GM19238 (cell line): ENCODE results near the gene PRTN3.
"Not testable (repeated sequence)": the region's sequence is repeated elsewhere in the genome, so short reads cannot be mapped to it uniquely, and the experiment has no call there.

Experiments
- DNase-seq: peaks from one replicate; pipeline ENCODE4 v3.0.0; 2011; ENCODE audit warnings: low spot score; ENCODE audit not compliant: insufficient read length

The PRTN3 gene

DNA sequence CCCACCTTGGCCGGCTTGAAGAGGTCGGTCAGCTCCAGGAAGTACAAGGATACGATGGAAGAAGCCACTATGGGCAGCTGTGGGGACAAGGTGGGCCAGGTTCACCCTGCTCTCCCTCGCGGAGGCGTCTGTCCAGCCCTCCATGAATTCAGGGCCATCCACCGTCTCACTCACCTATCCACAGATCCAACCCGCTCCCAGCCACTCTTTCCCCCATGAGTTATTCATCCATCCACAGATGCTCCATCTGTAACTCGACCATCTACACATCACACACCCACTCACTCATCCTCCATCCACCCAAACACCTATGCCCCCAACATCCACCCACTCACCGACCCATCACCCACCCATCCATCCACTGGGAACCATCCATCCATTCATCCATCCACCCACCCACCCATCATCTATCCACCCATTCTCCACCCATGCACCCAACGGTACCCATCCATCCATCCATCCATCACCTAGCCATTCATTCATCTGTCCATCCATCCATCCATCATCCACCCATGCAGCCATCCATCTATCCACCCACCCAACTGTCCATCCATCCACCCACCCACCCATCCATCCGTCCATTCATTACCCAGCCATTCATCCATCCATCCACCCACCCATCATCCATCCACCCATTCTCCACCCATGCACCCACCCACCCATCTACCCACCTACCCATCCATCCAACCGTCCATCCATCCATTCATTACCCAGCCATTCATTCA, 24.9 kb upstream of the PRTN3 start:
- DNase-seq = no peak

DNA sequence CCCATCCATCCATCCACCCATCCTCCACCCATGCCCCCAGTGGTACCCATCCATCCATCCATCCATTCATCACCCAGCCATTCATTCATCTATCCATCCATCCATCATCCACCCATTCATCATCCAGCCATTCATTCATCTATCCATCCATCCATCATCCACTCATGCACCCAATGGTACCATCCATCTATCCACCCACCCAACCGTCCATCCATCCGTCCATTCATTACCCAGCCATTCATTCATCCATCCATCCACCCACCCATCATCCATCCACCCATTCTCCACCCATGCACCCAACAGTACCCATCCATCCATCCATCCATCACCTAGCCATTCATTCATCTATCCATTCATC, 24.3 kb upstream of the PRTN3 start:
- DNase-seq = no peak

DNA sequence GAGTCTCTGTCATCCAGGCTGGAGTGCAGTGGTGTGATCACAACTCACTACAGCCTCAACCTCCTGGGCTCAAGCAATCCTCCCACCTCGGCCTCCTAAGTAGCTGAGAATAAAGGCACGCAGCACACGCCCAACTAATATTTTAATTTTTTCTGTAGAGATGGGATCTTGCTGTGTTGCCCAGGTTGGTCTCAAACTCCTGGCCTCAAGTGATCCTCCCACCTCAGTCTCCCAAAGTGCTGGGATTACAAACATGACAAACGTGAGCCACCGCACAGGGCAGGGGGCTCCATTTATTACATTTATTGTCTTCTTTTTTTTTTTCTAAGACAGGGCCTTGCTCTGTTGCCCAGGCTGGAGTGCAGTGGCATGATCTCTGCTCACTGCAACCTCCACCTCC, 20.6 kb upstream of the PRTN3 start:
- not testable (repeated sequence) for DNase-seq

DNA sequence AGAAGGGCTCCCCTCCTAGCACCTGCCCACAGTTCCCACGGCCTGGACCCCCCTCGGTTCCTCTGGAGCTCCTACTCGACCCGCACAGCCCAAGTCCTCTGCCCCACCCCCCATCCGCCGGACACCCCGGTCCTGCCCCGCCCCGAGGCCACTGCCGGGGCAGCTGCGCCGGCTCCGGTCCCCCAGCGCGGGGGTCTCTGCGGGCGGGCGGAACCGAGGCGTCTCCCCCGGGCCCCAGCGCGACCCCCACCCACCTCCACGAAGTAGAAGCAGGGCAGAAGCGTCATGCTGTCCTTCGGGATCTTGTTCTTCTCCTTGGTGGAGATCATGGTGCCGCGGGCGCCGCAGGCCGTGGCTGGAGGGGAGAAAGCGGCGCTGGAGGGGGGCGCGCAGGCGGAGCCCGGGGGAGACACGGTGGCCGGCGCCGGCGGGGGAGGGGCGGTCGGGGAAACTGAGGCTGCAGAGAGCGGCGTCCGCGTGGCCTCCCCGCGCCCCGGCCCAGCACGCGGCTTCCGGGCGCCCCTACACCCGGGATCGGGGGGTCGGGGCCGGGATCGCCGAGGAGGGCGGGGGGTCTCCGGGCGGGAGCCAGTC, 19.5 kb upstream of the PRTN3 start:
- no peak for DNase-seq

DNA sequence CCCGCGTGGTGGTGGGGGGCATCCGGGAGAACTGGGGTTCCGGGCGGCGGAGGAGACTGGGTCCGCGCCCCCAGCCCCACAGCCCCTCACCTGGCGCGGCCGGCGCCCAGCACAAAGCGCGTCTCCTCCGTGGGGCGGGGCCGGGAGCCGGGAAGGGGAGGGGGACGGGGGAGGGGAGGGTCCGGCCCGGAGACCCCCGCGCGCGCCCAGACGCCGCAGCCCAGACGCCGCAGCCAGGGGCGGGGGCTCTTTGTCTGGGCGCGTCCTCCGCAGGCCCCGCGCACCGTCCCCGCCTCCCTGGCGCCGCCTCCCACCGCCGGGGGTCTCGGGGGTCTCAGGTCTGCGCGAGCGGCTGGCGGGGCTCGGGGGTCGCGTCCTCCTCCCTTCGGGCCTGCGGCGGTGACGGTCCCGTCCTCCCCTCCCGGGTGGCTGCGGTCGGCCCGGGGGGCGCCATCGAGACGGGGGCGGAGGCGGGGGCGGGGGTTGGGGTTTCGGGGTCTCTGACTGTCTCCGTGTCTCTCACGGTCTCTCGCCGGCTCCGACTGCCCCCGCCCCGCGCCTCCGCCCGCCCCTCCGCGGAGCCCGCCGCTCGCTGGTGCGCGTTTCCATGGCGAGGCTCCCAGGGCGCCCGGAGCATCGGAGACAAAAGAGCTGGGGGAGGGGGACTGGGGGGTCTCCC, 18.8 kb upstream of the PRTN3 start, which contains the start of gene PLPPR3:
PLPPR3 (minus strand) TSS at position 131 of the 679 bp plus-strand sequence. CDS start 396 bp downstream, outside the sequence.
- no peak for DNase-seq

DNA sequence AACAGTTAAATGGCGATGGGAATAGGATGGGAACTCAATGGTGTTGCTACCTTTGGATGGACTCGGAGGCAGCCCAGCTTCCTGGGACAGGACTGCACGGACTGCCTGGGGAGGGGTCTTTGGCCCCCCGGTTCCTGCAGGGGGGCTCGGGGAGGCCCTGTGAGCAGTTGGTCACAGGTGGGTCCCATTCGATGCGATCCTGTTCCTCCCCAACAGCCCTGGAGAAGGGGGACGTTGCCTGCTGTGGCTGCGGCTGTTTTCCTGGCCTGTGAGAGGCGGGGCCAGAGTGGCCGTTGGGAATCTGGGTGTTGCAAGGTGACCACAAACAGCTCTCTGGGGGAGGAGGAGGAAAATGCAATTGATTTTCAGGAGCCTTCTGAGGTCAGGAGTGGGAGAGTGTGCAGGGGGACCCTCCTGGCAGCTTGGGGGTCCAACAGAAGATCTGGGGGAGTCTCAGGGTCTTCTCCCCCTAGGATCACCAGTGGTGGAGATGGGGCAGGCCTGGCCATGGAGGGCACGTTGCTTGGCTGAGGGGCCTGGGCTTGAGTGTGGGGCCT, 17.2 kb upstream of the PRTN3 start:
- DNase-seq = no peak

DNA sequence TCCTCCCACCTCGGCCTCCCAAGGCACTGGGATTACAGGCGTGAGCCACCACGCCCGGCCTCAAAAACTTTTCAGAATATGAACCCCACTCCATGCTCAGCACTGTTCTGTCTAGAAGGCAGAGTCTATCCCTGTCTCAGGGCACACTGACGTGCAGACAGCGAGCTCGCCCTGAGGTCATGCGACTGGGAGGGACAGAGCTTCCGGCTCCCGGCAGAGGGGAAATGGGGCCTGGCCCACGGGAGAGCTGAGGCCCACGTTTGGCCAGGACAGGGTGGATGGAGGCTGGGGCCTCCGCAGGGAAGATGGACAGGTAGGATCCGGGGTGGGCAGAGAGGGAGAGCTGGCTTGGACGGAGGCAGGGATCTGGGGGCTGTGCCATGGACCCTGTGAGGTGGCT, 15.9 kb upstream of the PRTN3 start:
- no peak for DNase-seq

DNA sequence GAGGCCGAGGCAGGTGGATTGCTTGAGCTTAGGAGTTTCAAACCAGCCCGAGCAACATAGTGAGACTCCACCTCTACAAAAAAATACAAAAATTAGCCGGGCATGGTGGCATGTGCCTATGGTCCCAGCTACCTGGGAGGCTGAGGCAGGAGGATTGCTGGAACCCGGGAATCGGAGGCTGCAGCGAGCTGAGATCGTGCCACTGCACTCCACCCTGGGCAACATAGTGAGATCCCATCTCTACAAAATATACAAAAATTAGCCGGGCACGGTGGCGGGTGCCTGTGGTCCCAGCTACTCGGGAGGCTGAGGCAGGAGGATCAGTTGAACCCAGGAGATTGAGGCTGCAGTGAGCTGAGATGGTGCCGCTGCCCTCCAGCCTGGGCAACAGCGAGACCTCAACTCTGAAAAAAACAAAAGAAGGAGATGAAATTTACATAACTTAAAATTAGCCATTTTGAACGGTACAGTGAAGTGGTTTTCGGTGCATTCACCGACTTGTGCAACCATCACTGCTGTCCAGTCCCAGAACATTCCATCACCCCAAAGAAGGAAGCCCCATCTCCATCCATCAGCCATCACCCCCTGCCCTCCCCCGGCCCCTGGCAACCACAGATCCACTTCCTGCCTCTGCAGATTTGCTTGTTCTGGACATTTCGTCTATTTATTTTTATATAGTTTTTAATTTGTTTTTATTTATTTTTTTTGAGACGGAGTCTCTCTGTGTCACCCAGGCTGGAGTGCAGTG, 14.7 kb upstream of the PRTN3 start:
- DNase-seq = no peak

DNA sequence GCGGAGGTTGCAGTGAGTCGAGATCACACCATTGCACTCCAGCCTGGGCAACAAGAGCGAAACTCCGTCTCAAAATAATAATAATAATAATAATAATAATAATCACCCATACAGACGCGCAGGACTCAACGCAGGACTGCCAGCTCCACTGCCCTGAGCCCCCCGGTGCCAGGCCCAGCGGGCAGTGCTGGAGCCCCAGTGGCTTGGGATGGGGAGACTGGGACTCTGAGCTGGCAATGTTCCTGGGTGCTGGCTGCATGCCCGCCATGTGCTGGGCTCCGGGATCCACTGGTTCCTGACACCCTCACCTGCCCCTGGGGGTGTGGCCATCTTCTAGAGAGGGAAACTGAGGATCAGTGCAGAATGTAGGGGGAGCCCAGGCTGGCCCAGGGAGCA, 13.5 kb upstream of the PRTN3 start:
- DNase-seq = no peak

DNA sequence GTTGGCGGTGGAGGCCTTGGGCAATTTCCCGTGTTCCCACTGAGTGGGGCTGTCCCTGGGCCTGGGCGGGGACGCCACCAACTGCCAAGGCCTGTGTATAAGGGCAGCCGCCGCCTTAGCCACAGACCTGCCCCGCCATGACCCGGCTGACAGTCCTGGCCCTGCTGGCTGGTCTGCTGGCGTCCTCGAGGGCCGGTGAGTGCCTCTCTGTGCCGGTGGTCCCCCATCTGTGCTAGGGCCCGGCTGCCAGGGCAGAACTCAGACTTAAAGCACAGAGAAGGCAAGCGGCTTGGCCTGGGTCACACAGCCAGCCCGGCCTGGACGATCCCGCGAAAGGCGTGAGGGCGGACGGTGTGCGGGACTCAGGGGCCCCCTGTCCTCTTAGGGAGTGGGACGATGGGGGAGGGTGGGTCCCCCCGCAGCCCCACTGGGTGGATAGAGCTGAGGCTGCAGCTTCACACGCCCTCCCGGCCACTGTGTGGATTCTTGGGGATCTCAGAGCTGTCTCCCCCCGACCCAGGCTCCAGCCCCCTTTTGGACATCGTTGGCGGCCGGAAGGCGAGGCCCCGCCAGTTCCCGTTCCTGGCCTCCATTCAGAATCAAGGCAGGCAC, 13.0 kb upstream of the PRTN3 start, which contains the start of gene AZU1:
AZU1 (plus strand) TSS at position 128 of the 612 bp plus-strand sequence; CDS start at position 138, 10 bp downstream.
- no peak for DNase-seq

DNA sequence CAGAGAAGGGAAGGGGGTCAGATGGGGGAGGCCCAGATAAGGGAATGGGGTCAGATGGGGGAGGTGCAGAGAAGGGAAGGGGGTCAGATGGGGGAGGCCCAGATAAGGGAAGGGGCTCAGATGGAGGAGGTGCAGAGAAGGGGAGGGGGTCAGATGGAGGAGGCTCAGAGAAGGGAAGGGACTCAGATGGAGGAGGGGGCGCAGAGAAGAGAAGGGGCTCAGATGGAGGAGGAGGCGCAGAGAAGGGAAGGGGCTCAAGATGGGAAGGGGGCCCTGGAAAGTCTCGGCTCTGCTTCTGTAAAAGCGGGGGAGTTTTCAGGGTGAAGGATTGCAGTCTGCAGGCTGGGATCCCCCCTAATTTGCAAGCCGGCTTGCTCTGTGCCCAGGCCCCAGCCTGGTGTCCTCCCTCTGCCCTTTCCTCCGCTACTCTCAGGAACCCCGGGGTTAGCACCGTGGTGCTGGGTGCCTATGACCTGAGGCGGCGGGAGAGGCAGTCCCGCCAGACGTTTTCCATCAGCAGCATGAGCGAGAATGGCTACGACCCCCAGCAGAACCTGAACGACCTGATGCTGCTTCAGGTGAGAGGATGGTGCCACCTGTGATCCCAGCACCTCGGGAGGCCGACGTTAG, 11.6 kb upstream of the PRTN3 start:
- no peak for DNase-seq

DNA sequence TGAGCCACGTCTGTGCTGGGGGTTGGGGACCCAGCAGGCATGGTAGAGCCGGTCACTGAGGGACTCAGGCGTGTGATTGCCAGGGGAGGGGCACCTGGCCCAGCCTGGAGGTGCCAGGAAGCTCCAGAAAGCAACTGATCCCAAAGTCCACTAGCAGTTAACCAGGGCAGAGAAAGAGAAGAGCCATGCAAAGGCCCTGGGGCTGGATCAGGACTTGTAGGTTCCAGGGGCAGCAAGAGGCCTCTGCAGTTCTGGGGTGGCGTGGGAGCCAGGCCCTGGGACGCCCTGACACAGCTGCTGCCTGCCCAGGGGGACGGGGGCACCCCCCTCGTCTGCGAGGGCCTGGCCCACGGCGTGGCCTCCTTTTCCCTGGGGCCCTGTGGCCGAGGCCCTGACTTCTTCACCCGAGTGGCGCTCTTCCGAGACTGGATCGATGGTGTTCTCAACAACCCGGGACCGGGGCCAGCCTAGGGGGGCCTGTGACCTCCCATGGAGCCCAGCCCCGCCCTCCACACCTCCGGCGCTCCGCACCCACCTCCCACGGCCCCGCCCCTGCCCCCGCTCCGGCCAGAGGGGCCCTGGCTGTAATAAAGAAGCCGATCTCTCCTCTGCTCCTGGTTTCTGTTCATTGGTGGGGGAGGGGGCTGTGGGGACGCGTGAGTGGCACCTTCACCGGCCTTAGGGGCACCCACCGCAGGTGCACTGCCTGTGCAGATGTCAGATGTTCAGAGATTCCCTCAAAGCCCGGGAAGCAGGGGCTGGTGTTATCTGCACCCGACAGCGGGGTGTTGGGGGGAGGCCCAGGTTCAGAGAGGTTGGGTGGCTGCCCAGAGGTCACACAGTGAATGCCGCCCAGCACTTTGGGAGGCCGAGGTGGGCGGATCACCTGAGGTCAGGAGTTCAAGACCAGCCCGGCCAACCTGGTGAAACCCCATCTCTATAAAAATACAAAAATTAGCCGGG, 9.1 kb upstream of the PRTN3 start:
- no peak for DNase-seq

DNA sequence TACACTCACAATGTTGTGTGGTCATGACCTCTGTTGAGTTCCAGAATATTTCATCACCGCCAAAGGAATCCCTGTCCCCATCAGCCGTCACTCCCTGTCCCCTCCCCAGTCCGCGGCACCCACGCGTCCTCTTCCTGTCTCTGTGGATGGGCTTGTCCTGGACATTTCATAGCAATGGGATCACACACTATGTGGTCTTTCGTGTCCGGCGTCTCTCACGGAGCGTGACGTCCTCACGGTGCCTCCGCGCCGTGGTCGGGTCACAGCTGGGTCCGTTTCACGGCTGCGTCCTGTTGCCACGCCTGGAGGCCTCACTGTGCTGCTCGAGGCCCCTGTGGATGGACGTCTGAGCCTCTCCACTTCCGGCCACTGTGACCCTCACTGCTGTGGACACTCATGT, 6.6 kb upstream of the PRTN3 start:
- DNase-seq = no peak

DNA sequence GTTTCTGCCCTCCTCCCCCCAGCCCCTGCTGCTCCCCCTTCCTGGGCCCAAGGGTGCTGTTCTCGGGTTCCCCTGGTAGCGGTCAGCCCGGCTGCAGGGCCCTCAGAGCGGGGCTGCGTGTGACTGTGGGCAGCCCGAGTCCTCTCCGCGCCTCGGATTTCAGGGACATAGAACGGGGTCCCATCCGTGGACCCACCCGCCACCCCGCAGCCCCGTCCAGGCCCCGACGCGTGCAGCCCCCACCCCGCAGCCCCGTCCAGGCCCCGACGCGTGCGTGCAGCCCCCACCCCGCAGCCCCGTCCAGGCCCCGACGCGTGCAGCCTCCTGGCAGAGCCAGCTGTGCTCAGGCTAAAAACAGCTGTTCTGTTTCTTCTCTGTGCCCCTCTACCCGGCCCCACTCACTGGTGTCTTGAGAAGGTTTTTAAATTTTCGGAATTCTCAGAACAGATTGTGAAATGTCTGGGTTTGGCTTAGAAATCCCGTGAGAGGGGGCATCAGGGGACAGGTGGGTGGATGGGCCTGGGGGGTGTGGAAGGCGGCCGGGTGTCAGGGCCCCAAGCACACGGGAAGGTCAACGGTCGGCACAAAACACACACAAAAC, 5.5 kb upstream of the PRTN3 start:
- DNase-seq = no peak

DNA sequence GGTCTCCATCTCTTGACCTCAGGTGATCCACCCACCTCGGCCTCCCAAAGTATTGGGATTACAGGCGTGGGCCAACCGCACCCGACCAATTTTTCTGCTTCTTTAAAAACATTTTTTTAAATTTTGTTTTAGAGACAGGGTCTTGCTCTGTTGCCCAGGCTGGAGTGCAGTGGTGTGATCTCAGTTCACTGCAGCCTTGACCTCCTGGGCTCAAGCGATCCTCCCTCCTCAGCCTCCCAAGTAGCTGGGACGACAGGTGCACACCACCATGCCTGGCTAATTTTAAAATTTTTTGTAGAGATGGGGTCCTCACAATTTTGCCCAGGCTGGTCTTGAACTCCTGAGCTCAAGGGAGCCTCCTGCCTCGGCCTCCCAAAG, 2.0 kb downstream of the PRTN3 start:
- not testable (repeated sequence) for DNase-seq

DNA sequence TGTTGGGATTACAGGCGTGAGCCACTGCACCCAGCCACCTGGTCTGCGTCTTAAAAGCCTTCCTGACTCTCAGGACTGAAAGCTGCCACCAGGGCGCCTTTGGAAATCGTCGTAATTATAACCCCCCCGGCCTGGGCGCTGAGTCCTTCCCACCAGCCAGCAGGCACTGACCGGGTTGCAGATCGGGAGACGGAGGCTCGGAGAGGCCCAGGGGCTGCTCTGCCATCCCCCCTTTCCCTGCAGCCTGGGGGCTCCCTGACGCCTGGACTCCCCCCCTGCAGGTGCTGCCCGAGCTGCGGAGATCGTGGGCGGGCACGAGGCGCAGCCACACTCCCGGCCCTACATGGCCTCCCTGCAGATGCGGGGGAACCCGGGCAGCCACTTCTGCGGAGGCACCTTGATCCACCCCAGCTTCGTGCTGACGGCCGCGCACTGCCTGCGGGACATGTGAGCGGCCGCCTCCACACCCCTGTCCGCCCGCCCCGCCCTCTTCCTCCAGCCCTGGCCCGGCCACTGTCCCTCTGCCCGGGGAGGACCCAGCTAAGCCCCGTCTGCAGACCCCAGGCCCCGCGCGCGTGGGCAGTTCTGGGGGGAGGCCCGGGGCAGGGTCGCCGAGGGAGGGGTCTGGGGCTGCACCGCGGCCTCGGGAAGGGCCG, 2.5 kb downstream of the PRTN3 start:
- DNase-seq = no peak

DNA sequence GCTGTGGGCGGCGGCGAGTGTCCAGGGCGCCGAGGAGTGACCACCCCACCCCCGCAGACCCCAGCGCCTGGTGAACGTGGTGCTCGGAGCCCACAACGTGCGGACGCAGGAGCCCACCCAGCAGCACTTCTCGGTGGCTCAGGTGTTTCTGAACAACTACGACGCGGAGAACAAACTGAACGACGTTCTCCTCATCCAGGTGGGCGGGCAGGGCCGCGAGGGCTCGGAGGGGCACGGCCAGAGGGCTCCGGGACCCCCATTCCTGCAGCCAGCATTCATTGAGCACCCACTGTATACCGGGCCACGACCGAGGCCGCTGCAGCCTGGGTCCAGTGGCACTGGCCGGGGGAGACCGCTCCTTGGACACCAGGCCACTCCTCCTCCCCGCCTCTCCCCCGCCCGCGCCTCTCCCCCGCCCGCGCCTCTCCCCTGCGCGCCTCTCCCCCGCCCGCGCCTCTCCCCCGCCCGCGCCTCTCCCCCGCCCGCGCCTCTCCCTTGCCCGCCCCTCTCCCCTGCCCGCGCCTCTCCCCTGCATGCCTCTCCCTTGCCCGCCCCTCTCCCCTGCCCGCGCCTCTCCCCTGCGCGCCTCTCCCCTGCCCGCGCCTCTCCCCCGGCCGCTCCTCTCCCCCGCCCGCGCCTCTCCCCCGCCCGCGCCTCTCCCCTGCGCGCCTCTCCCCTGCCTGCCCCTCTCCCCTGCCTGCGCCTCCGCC, 3.2 kb downstream of the PRTN3 start:
- no peak for DNase-seq

DNA sequence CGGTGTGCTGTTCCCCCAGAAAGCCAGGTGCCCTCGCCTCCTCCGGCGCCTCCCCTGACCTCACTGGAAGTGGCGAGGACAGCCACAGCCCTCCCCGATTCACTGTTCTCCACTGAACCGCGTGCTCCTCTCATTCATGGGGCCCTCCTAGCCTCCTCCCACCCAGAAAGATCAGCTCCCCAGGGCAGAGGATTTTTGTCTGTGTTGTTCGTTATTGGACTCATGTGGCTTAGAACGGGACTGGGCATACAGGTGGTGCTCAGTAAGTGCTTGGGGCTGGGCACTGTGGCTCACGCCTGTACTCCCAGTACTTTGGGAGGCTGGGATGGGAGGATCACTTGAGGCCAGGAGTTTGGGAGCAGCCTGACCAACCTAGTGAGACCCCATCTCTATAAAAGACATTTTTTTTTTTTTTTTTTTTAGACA, 3.8 kb downstream of the PRTN3 start:
- DNase-seq = no peak
